Measurements from ENCODE around the gene MCEE. TPM values are rescaled to one million over a fixed set of nuclear protein-coding genes. Genes with fewer than 3 reads are reported as not detected.
"Not testable (repeated sequence)": the region's sequence is repeated elsewhere in the genome, so short reads cannot be mapped to it uniquely, and the experiment has no call there.

MCEE gene
- total RNA-seq, 3 donors from 2014 or later = 16.0 to 33.8 (median 27.5) TPM

GRCh38 chr2:71083297-71083696, 46.7 kb downstream of the MCEE start:
- intact Hi-C loops (cut with DNase I; ENCODE audit: low total_unique reads); DNase-seq (ENCODE audit: low spot score in 2 of 2); H3K4me1 ChIP-seq; H3K27me3 ChIP-seq; H3K4me3 ChIP-seq; H3K9me3 ChIP-seq; H3K36me3 ChIP-seq; H3K27ac ChIP-seq: not testable (repeated sequence)

GRCh38 chr2:71082402-71083252, 47.4 kb downstream of the MCEE start:
- H3K27me3 ChIP-seq = no peaks in the 10 kb centered on the region
- H3K36me3 ChIP-seq = no peaks in the 10 kb centered on the region
- H3K4me1 ChIP-seq = no peaks in the 10 kb centered on the region
- no peak overlapping the region for H3K27ac ChIP-seq
- intact Hi-C loops (cut with DNase I; ENCODE audit: low total_unique reads) = no loop called here
- TF ChIP-seq CTCF (IDR thresholded peaks at IDR 0.05) = no peak
- H3K4me3 ChIP-seq = no peak overlapping the region
- DNase-seq (ENCODE audit: low spot score in 2 of 2) = no peak
- no peaks in the 10 kb centered on the region for H3K9me3 ChIP-seq

GRCh38 chr2:71078624-71079023, 51.4 kb downstream of the MCEE start:
- intact Hi-C loops (cut with DNase I; ENCODE audit: low total_unique reads) = no loop called here
- Histone ChIP-seq H3K36me3 (peaks cover 5% of the 10 kb centered on the region), H3K27me3 (no peaks in the 10 kb centered on the region), H3K27ac (no peak overlapping the region), H3K4me1 (no peaks in the 10 kb centered on the region), H3K4me3 (no peak overlapping the region), H3K9me3 (no peaks in the 10 kb centered on the region)
- TF ChIP-seq POLR2AphosphoS5 (IDR thresholded peaks at IDR 0.05) (no peak), CTCF (IDR thresholded peaks at IDR 0.05) (no peak), POLR2A (IDR thresholded peaks at IDR 0.05) (no peak)
- no peak for DNase-seq (ENCODE audit: low spot score in 2 of 2)

- no peak for DNase-seq (ENCODE audit: low spot score in 2 of 2)
- intact Hi-C loops (cut with DNase I; ENCODE audit: low total_unique reads) = no loop called here
Measured at GRCh38 chr2:71074893-71075395, 55.1 kb downstream of the MCEE start.

GRCh38 chr2:71073475-71073874, 56.6 kb downstream of the MCEE start:
- Histone ChIP-seq H3K27ac (no peak overlapping the region), H3K9me3 (no peaks in the 10 kb centered on the region), H3K4me3 (no peak overlapping the region), H3K36me3 (peaks cover 5% of the 10 kb centered on the region), H3K4me1 (peaks cover 11 to 30% of the 10 kb centered on the region in 2 donors), H3K27me3 (no peaks in the 10 kb centered on the region)
- no peak for DNase-seq (ENCODE audit: low spot score in 2 of 2)
- TF ChIP-seq POLR2A (IDR thresholded peaks at IDR 0.05) = no peak
- intact Hi-C loops (cut with DNase I; ENCODE audit: low total_unique reads) = no loop called here

More at GRCh38 chr2:71074893-71075395, 55.1 kb downstream of the MCEE start:
- Histone ChIP-seq H3K27me3 (no peaks in the 10 kb centered on the region), H3K4me1 (peaks cover 5 to 21% of the 10 kb centered on the region in 2 donors), H3K27ac (no peak overlapping the region), H3K4me3 (no peak overlapping the region), H3K9me3 (no peaks in the 10 kb centered on the region), H3K36me3 (peaks cover 5% of the 10 kb centered on the region)
- TF ChIP-seq POLR2A (IDR thresholded peaks at IDR 0.05) = no peak
- TF ChIP-seq CTCF (IDR thresholded peaks at IDR 0.05) = no peak
- TF ChIP-seq POLR2AphosphoS5 (IDR thresholded peaks at IDR 0.05) = no peak

- intact Hi-C loops (cut with DNase I; ENCODE audit: low total_unique reads) = no loop called here
- peaks cover 5% of the 10 kb centered on the region for H3K36me3 ChIP-seq
- no peak overlapping the region for H3K4me3 ChIP-seq
- no peak for DNase-seq (ENCODE audit: low spot score in 2 of 2)
- TF ChIP-seq POLR2A (IDR thresholded peaks at IDR 0.05) (no peak), CTCF (IDR thresholded peaks at IDR 0.05) (no peak), POLR2AphosphoS5 (IDR thresholded peaks at IDR 0.05) (no peak)
- H3K27me3 ChIP-seq = no peaks in the 10 kb centered on the region
- H3K4me1 ChIP-seq = peaks cover 11 to 30% of the 10 kb centered on the region in 2 donors
- H3K9me3 ChIP-seq = no peaks in the 10 kb centered on the region
- H3K27ac ChIP-seq = peak overlapping the region; percentile 15 to 45
Measured at GRCh38 chr2:71072492-71072891, 57.5 kb downstream of the MCEE start.
